ENCODE data around the gene PLCB4. TPM values are rescaled to one million over a fixed set of nuclear protein-coding genes. Genes with fewer than 3 reads are reported as not detected.

Gene PLCB4
- total RNA-seq, 2 experiments from 2014 or later, result 0.06 TPM; not detected in 1

GRCh38 chr20:9025011-9025410 lies 43.9 kb upstream of the PLCB4 start:
- Mint-ChIP-seq H3K4me1 (ENCODE audit: low read depth) (no peaks in the 10 kb centered on the region), H3K9me3 (peaks cover 5% of the 10 kb centered on the region), H3K36me3 (ENCODE audit: low read depth) (no peaks in the 10 kb centered on the region), H3K27ac (no peak overlapping the region), H3K27me3 (no peaks in the 10 kb centered on the region), H3K4me3 (no peak overlapping the region)
- Histone ChIP-seq H3K4me3 (ENCODE audit: low read length) (no peak overlapping the region), H3K36me3 (ENCODE audit: insufficient read depth, low read length) (no peaks in the 10 kb centered on the region), H3K4me1 (ENCODE audit: insufficient read depth, low read length) (no peaks in the 10 kb centered on the region), H3K27me3 (ENCODE audit: control insufficient read depth in 1 of 2, insufficient read depth in 2 of 2, low read length in 2 of 2) (no peaks in the 10 kb centered on the region), H3K27ac (ENCODE audit: low read depth in 1 of 2, low read length in 2 of 2) (no peak overlapping the region), H3K9me3 (ENCODE audit: control insufficient read depth in 1 of 2, insufficient read depth in 1 of 2, low read length in 2 of 2) (no peaks in the 10 kb centered on the region)
- no peak for TF ChIP-seq CTCF (IDR thresholded peaks at IDR 0.05)
- ChIA-PET POLR2A (no interaction called here), CTCF (no interaction called here)
- intact Hi-C loops (cut with DNase I, micrococcal nuclease), result no loop called here
- DNase-seq, result no peak
- no peak for ATAC-seq (ENCODE audit: poor library complexity)

DNA sequence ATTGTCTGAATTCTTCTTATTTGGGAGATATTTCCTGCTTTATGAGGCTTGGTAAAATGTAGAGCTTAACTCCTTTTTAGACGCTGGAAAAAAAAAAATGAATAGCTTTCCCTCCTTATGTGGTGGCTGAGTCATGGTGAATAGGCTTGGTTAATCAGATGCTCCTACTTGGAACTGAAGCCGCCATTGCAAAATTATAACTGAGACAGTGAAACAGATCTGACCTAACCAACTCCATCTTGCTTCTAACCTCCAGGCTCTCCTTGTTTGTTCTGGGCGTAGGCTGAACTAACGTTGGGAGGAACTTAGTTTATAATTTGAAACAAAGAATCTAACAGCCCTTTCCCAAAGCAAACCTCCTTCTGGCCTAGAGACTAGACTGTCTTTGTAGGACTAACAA lies 43.2 kb upstream of the PLCB4 start:
- Mint-ChIP-seq H3K36me3 (ENCODE audit: low read depth) (no peaks in the 10 kb centered on the region), H3K27me3 (no peaks in the 10 kb centered on the region), H3K27ac (no peak overlapping the region), H3K9me3 (peaks cover 8% of the 10 kb centered on the region), H3K4me3 (no peak overlapping the region), H3K4me1 (ENCODE audit: low read depth) (no peaks in the 10 kb centered on the region)
- Histone ChIP-seq H3K4me1 (ENCODE audit: insufficient read depth, low read length) (no peaks in the 10 kb centered on the region), H3K36me3 (ENCODE audit: insufficient read depth, low read length) (no peaks in the 10 kb centered on the region), H3K4me3 (ENCODE audit: low read length) (no peak overlapping the region), H3K27me3 (ENCODE audit: control insufficient read depth in 1 of 2, insufficient read depth in 2 of 2, low read length in 2 of 2) (no peaks in the 10 kb centered on the region), H3K9me3 (ENCODE audit: control insufficient read depth in 1 of 2, insufficient read depth in 1 of 2, low read length in 2 of 2) (no peaks in the 10 kb centered on the region), H3K27ac (ENCODE audit: low read depth in 1 of 2, low read length in 2 of 2) (no peak overlapping the region)
- intact Hi-C loops (cut with DNase I, micrococcal nuclease), result no loop called here
- ChIA-PET CTCF (no interaction called here), POLR2A (no interaction called here)
- TF ChIP-seq CTCF (IDR thresholded peaks at IDR 0.05), result no peak
- no peak for DNase-seq
- no peak for ATAC-seq (ENCODE audit: poor library complexity)

- no peak for TF ChIP-seq CTCF (IDR thresholded peaks at IDR 0.05)
- H3K27me3 Mint-ChIP-seq, result no peaks in the 10 kb centered on the region
- intact Hi-C loops (cut with DNase I, micrococcal nuclease), result no loop called here
- H3K9me3 Mint-ChIP-seq, result peaks cover 8% of the 10 kb centered on the region
- no peaks in the 10 kb centered on the region for H3K4me1 ChIP-seq (ENCODE audit: insufficient read depth, low read length)
- H3K4me1 Mint-ChIP-seq (ENCODE audit: low read depth), result no peaks in the 10 kb centered on the region
- H3K27ac ChIP-seq (ENCODE audit: low read depth in 1 of 2, low read length in 2 of 2), result no peak overlapping the region
- ChIA-PET CTCF (no interaction called here), POLR2A (no interaction called here)
- no peaks in the 10 kb centered on the region for H3K36me3 Mint-ChIP-seq (ENCODE audit: low read depth)
- DNase-seq (no peak), ATAC-seq (ENCODE audit: poor library complexity) (no peak)
- H3K27me3 ChIP-seq (ENCODE audit: control insufficient read depth in 1 of 2, insufficient read depth in 2 of 2, low read length in 2 of 2), result no peaks in the 10 kb centered on the region
- no peak overlapping the region for H3K27ac Mint-ChIP-seq
- H3K36me3 ChIP-seq (ENCODE audit: insufficient read depth, low read length), result no peaks in the 10 kb centered on the region
- no peak overlapping the region for H3K4me3 Mint-ChIP-seq
- H3K4me3 ChIP-seq (ENCODE audit: low read length), result no peak overlapping the region
- H3K9me3 ChIP-seq (ENCODE audit: control insufficient read depth in 1 of 2, insufficient read depth in 1 of 2, low read length in 2 of 2), result no peaks in the 10 kb centered on the region
These were observed 41.3 kb upstream of the PLCB4 start for GRCh38 chr20:9027626-9028025.

Data from CD4-positive, alpha-beta T cell (primary cell).